Ecto neural progenitor cell (in vitro differentiated cells): Measurements from ENCODE around the gene GSG1L.
"Not testable (repeated sequence)": the region's sequence is repeated elsewhere in the genome, so short reads cannot be mapped to it uniquely, and the experiment has no call there.

ENCODE experiments used
- DNase-seq: peaks from one replicate; pipeline ENCODE4 v3.0.0-alpha.2; 2018; ENCODE audit warnings: low spot score

Gene GSG1L

DNA sequence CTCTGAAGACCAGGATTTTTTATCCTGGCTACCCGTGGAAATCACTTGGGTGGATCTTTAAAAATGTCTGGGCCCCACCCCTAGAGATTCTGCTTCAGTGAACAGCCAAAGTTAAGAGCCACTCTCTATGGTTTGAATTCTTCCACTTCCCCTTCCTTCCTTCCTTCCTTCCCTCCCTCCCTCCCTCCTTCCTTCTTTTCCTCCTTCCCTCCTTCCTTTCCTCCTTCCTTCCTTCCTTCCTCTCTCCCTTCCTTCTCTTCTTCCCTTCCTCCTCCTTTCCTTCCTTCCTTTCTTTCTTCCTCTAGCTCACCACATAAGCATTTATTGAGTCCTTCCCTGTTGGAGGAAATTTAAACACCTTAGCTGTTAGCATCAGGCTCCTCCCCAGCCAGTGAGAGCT, 310.0 kb downstream of the GSG1L start:
- DNase-seq: no peak

DNA sequence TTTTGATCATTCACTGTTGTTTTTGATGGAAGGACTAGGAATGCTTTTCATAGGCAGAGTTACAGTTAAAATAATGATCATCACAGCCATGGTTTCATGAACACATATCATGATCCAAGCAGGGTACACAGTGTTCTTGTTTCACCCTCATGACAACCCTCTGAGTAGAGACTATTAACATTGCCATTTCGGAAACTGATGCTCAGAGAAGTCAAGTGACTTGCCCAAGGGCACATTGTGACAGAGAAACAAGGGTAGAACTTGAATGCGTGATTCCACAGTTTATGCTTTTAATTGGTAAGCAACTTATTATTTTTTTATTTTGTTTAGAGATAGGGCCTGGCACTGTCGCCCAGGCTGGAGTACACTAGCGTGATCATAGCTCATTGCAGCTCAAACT, 311.3 kb downstream of the GSG1L start:
- DNase-seq: no peak

DNA sequence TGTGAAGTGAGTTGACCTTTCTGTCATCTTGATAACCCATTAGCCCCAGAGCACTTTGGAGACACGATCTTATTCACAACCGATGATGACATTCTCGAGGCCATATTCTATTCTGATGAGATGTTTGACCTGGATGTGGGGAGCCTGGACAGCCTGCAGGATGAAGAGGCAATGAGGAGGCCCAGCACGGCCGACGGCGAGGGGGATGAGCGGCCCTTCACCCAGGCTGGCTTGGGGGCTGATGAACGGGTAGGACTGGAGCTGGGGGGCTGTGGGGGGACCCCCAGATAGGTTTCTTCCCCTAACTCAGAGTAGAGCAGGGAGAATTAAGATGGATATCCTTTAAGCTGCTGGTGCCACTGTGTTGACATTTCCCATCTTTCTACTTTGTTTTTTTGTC, 311.8 kb downstream of the GSG1L start:
- DNase-seq: no peak

DNA sequence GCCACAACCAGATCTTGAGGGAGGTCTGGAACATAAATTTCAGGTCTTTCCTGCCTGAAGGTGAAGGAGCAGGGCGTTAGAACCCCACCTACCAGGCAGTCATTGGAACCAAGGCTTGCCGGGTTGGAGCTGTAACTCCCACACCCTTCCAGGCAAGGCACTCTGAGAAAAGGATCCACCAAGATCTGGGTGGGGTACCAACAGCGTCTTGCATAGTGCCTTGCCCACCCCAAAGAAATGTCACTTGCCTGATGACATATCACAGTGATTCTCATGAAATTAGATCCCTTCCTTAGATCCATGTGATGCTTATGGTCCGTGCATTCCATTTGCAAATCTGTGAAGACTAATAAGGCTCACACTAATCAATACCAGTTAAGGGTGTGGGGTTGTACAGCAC, 312.3 kb downstream of the GSG1L start:
- DNase-seq: no peak

GRCh38 chr16:27749946-27750345, 313.6 kb downstream of the GSG1L start:
- no peak for DNase-seq

DNA sequence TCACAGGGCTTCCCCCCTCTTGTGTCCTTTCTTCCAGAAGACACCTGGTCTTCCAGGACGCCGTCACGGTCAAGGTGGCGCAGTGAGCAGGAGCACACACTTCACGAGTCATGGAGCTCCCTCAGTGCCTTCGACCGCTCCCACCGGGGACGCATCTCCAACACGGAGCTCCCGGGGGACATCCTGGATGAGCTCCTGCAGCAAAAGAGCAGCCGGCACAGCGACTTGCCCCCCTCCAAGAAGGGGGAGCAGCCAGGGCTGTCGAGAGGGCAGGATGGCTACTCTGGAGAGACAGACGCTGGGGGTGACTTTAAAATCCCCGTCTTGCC, 314.0 kb downstream of the GSG1L start:
- DNase-seq: no peak

- DNase-seq: peak; percentile 61
These were observed 314.5 kb downstream of the GSG1L start for GRCh38 chr16:27748868-27749546.

- DNase-seq: no peak
These were observed 315.6 kb downstream of the GSG1L start for GRCh38 chr16:27747946-27748345.

- DNase-seq: no peak
These were observed 317.2 kb downstream of the GSG1L start for GRCh38 chr16:27746076-27746855.

DNA sequence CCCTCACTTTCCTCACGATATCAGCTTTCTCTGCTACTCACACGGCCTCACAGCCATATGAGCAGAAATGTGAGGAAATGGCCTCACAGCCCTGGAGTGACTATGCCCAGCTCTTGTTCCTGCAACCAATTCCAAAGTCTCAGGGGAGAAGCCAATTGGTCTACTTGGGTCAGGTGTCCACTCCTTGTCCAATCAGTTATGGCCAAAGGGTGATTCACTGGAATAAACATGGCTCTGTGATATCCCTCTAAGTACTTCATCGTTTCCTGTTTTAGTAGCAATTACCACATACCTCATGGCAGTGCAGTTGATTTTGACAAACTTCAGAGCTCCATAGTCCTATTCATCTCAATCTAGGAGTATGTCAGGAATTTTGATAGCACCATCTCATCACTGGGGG, 318.2 kb downstream of the GSG1L start:
- DNase-seq: no peak

DNA sequence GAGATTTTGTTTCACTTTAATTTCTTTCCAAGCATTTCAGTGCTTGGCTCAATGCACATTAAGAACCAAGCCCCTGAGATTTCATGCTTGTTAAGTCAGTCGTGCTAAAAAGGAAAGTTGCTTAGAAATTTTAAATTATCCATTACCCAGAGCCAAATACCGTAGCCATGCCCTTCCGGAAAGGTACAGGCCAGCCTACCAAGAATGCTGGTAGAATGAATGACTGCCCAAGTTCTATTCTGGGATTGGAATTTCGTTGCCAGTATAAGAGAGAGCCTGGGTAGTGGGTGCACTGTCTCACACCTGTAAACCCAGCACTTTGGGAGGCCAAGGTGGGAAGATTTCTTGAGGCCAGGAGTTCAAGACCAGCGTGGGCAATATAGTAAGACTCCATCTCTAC, 319.6 kb downstream of the GSG1L start:
- DNase-seq: no peak

DNA sequence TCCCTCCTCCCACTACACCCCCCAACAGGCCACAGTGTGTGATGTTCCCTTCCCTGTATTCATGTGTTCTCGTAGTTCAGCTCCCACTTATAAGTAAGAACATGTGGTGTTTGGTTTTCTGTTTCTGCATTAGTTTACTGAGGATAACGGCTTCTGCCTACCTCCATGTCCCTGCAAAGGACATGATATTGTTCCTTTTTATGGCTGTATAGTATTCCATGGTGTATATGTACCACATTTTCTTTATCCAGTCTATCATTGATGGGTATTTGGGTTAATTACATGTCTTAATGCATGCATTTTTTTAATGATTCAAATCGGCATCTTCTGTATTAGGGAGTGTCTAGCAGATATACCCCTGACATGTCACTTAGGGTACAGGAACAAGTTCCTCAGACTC, 320.5 kb downstream of the GSG1L start:
- not testable (repeated sequence) for DNase-seq

- DNase-seq: no peak
These were observed 321.2 kb downstream of the GSG1L start for GRCh38 chr16:27742333-27742732.

- DNase-seq: no peak
These were observed 322.9 kb downstream of the GSG1L start for GRCh38 chr16:27740496-27741201.

DNA sequence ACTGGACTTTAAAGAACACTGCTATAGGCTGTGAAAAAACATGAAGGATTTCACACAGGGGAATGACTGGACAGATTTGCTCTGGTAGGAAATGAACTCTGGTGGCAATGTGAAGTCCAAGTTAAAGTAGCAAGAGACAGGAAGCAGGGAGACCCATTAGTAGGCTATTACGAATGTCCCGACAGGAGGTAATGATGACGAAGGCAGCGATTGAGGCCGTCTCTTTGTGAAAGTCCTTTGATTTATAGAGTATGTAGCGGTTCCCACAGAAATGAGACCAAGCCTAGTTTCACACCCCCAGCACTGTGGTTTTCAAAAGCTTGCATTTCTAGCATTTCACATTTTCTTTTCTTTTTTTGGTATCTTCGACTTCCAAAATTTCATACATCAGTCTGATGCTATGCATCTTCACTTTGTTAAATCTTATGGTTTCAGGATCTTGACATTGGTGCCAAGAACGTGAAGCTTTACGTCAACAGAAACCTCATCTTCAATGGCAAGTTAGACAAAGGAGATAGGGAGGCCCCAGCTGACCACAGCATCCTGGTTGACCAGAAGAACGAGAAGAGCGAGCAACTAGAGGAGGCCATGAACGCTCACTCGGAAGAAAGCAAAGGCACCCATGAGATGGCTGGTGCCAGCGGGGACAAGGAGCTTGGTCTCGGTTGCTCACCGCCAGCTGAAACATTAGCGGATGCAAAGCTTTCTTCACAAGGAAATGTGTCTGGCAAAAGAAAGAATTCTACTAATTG, 323.7 kb downstream of the GSG1L start:
- no peak for DNase-seq

- DNase-seq: no peak
These were observed 324.9 kb downstream of the GSG1L start for GRCh38 chr16:27738596-27738995.
